Measurements from ENCODE around the gene SLK. TPM values are rescaled to one million over a fixed set of nuclear protein-coding genes. Genes with fewer than 3 reads are reported as not detected.
A peak's percentile ranks its signal among the peaks of the same experiment; 100 is the strongest.

SLK gene
- total RNA-seq, 1 donor from 2014 or later: 36.1 TPM

DNA sequence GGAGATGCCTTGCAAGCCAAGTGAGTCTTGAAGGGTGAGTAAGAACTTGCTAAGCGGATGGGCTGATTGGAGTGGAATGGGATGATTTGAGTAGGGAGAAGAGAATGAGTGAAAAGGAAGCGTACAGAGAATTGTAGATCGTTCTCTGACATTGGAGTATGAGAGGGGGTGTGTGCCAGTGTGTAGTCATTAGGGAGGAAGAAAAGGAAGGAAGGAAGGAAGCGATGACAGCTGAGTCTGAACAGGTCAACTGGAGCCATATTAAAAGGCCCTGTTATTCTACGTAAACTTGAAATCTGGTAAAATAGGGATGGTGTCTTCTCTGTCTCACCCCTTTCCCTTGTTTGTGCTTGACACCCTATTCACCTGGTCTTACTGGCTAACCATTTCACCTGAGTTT is 55.1 kb downstream of the SLK start:
- Histone ChIP-seq H3K27me3 (ENCODE audit: low read depth) (no peaks in the 10 kb centered on the region), H3K36me3 (peaks cover 90% of the 10 kb centered on the region), H3K9me3 (replicated peaks) (no peaks in the 10 kb centered on the region), H3K4me3 (no peak overlapping the region), H3K27ac (replicated peaks) (no peak overlapping the region), H3K4me1 (peaks cover 21% of the 10 kb centered on the region)
- no peak for DNase-seq
- TF ChIP-seq, protein P1, sequence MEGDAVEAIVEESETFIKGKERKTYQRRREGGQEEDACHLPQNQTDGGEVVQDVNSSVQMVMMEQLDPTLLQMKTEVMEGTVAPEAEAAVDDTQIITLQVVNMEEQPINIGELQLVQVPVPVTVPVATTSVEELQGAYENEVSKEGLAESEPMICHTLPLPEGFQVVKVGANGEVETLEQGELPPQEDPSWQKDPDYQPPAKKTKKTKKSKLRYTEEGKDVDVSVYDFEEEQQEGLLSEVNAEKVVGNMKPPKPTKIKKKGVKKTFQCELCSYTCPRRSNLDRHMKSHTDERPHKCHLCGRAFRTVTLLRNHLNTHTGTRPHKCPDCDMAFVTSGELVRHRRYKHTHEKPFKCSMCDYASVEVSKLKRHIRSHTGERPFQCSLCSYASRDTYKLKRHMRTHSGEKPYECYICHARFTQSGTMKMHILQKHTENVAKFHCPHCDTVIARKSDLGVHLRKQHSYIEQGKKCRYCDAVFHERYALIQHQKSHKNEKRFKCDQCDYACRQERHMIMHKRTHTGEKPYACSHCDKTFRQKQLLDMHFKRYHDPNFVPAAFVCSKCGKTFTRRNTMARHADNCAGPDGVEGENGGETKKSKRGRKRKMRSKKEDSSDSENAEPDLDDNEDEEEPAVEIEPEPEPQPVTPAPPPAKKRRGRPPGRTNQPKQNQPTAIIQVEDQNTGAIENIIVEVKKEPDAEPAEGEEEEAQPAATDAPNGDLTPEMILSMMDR (IDR thresholded peaks at IDR 0.05; ENCODE audit: borderline replicate concordance): no peak
- intact Hi-C loops (cut with micrococcal nuclease): no loop called here

DNA sequence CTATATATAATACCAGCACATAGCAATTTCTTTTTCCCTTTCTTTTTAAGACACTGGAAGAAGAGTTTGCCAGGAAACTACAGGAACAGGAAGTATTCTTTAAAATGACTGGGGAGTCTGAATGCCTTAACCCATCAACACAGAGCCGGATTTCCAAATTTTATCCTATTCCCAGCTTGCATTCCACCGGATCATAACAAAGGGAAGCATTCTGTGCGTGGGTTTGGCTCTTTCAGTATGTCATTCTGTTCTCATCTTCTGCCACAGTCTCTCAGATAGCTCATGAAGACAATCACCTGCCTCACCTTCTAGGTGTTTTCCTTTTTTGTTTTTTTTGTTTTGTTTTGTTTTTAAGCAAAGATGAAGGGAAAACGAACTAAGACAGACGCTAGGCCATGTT is 58.6 kb downstream of the SLK start:
- TF ChIP-seq, protein P1 (IDR thresholded peaks at IDR 0.05; ENCODE audit: borderline replicate concordance): no peak
- H3K4me3 ChIP-seq: no peak overlapping the region
- no peaks in the 10 kb centered on the region for H3K9me3 ChIP-seq (replicated peaks)
- no peaks in the 10 kb centered on the region for H3K27me3 ChIP-seq (ENCODE audit: low read depth)
- H3K27ac ChIP-seq (replicated peaks): peak overlapping the region; percentile 14
- intact Hi-C loops (cut with micrococcal nuclease): no loop called here
- DNase-seq: no peak
- peaks cover 68% of the 10 kb centered on the region for H3K36me3 ChIP-seq
- peaks cover 46% of the 10 kb centered on the region for H3K4me1 ChIP-seq

DNA sequence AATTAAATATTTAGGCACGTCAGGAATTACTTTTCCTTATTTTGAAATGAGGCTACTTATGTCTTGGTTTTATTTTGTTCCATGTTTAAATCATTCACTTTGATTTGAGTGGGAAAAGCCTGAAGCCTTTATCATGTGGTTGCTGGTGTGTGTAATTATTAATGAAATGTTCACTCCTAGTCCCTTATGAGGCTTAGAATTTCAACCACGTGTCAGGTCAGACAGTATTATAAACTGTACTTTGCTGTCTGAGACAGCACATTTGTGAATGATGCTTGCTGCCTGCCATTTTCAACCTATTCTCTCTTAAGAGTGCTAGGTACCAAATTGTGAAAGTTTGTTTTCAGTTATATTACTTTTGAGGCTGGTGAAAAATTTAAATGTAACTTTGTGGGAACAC is 59.8 kb downstream of the SLK start:
- intact Hi-C loops (cut with micrococcal nuclease): no loop called here
- no peaks in the 10 kb centered on the region for H3K9me3 ChIP-seq (replicated peaks)
- TF ChIP-seq, protein P1 (IDR thresholded peaks at IDR 0.05; ENCODE audit: borderline replicate concordance): no peak
- no peaks in the 10 kb centered on the region for H3K27me3 ChIP-seq (ENCODE audit: low read depth)
- no peak overlapping the region for H3K27ac ChIP-seq (replicated peaks)
- peaks cover 45% of the 10 kb centered on the region for H3K4me1 ChIP-seq
- H3K4me3 ChIP-seq: no peak overlapping the region
- no peak for DNase-seq
- H3K36me3 ChIP-seq: peaks cover 59% of the 10 kb centered on the region

DNA sequence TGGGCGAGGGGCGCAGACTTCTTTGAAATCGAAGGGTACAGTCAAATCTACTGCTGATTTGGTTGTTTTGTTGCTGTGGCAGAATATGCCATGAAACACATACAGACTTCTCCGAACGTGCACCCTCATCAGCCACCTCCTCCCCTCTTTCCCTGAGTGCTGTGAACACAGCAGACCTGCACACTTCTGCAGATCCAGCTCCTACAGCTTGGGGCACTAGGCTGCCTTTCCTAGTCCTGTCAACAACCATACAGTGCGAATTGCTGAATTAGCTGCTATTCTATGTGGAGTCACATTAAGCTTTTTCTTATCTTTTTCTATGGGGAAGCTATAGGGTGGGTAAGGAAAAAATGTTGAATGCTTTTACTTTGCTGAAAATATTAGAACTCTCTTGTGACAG is 61.2 kb downstream of the SLK start:
- H3K27me3 ChIP-seq (ENCODE audit: low read depth): no peaks in the 10 kb centered on the region
- H3K27ac ChIP-seq (replicated peaks): peak overlapping the region; percentile 74
- intact Hi-C loops (cut with micrococcal nuclease): no loop called here
- no peak overlapping the region for H3K4me3 ChIP-seq
- TF ChIP-seq, protein P1 (IDR thresholded peaks at IDR 0.05; ENCODE audit: borderline replicate concordance): peak; percentile 69
- peaks cover 41% of the 10 kb centered on the region for H3K4me1 ChIP-seq
- no peak for DNase-seq
- H3K36me3 ChIP-seq: peaks cover 45% of the 10 kb centered on the region
- no peaks in the 10 kb centered on the region for H3K9me3 ChIP-seq (replicated peaks)

DNA sequence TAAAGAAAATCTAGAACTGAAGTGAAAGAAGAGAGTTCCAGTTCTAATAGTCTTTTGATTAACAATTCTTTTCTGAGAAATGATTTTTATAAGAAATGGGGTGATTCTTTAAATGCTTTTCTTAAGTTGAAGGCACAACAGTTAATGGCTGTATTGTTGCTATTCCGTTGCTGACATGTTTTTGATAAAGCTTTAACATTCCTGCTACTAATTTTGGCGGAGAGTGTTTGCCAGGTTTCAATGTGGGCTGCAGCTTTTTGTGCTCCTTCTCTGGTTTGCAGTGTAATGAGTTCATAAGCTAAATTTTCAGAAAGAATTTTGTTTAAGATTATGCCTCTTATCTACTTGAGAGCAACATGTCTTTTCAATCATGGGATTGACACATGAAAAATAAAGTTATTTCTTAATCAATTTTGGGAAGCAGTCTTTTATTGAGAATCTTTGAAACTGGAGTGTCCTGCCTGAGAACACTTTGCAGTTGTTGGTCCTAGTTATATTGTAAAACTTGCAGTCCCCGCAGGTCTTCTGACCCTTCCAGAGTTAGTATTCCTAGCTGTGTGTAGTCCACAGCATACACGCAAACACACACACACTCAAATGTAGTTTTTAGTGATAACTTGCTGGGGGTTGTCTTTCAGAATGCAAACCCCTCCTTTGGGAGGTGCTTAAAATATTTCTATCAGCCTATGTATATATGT is 62.0 kb downstream of the SLK start:
- TF ChIP-seq, protein P1 (IDR thresholded peaks at IDR 0.05; ENCODE audit: borderline replicate concordance): no peak
- peak overlapping the region; percentile 74 for H3K27ac ChIP-seq (replicated peaks)
- H3K4me1 ChIP-seq: peaks cover 38% of the 10 kb centered on the region
- intact Hi-C loops (cut with micrococcal nuclease): no loop called here
- H3K9me3 ChIP-seq (replicated peaks): no peaks in the 10 kb centered on the region
- H3K36me3 ChIP-seq: peaks cover 37% of the 10 kb centered on the region
- no peak overlapping the region for H3K4me3 ChIP-seq
- no peaks in the 10 kb centered on the region for H3K27me3 ChIP-seq (ENCODE audit: low read depth)
- DNase-seq: no peak

All from left ventricle myocardium inferior (tissue), 1 donor.